GM21528 (cell line): ENCODE results near the gene MRGPRG.
"Not testable (repeated sequence)": the region's sequence is repeated elsewhere in the genome, so short reads cannot be mapped to it uniquely, and the experiment has no call there.

Experiments
- ATAC-seq: cut with Tn5 transposase; IDR thresholded peaks from one replicate; pipeline ENCODE4 v1.9.1; 2021; ENCODE audit warnings: mild to moderate bottlenecking, moderate library complexity; ENCODE audit not compliant: unreplicated experiment, low FRiP score

The MRGPRG gene

DNA sequence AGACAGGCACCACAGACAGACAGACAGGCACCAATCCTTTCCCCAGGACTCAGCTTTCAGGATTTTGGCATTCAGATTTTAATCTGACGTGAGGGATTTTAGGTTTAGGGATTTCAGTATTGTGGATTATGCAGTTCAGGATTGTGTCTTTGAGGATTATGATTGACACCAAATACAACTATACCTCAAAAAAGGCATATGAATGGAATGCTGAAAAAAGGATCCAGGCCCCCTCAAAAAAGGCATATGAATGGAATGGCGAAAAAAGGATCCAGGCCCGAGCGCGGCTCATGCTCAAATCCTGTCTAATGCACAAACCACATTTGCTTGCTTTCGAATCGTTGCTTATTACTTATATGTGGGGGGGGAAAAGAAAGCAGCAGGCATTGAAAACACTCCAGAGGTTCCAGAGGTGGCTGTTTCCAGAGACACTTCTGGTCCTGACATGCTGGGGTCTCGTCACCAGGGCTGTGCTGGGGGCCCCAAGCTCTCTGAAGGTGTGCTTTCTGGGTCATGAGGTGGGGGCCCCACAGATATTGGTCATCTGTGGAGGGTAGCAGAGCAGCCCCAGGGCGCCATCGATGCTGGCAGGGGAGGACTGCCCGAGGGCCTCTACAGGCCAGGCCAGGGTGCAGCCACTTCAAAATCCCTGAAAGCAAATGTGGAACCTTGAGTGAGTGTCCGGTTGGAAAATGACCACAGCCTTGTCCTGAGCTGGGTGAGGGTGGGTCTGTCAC lies 36.7 kb downstream of the MRGPRG start:
- no peak for ATAC-seq

DNA sequence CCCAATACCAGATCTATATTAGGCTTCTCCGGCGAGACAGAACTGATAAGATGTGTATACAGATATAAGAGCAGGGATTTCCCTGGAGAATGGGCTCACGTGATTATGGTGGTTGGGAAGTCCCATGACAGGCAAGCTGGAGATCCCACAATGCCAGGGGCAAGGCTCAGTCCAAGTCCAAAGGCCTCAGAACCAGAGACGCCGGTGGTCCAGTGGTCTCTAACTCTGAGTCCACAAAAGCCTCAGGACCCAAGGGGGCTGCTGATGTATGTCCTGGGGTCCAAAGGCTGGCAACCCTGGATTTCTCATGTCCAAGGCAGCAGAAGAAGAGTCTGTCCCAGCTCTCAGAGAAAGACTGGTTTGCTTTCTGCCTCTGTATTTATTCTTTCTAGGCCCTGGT lies 37.7 kb downstream of the MRGPRG start:
- no peak for ATAC-seq

- ATAC-seq = no peak
Measured at GRCh38 chr11:3178349-3178748, 40.3 kb downstream of the MRGPRG start.

DNA sequence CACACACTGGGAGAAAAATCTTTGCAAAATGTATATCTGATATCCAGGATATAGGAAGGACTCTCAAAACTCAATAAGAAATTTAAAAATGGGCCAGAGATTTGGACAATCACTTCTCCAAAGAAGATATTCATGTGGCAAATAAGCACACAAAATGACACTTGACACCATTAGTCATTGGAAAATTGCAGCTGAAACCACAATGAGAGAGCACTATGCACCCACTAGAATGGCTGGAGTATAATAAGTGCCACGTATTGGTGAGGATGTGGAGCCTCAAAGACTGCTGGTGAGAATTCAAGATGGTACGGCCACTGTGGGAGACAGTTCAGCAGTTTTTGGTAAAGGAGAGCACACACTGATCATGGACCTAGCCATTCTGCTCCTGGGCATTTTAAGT lies 40.7 kb downstream of the MRGPRG start:
- no peak for ATAC-seq

GRCh38 chr11:3176487-3176886 lies 42.1 kb downstream of the MRGPRG start:
- no peak for ATAC-seq

DNA sequence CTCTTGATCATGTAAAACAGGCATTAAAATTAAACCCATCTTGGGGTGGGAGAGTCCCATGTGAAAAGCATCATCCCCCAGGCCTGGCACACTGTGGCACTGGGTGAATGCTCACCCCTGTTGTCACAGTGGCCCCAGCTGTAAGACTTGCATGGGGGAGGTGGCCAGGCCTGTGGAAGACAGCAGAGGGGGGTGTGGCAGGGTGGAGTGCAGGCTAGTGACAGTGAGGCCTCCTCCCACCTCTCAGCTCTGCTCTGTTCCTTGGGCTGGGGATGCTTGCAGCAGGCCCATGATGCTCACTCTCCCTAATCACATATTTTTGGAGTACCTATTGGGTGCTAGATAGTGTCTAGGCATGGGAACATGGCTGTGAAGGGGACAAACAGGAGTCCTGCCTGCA lies 43.4 kb downstream of the MRGPRG start:
- no peak for ATAC-seq

DNA sequence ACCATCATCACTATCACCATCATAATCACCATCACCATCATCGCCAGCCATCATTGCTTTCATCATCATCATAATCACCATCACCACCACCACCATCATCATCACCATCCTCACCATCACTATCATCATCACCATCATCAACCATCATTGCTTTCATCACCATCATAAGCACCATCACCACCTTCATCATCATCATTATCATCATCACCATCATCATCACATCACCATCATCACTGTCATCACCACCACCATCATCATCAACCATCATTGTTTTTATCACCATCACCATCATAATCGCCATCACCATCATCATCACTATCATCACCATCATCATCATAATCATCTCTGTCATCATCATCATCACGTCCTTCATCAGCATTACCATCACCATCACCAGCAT lies 44.2 kb downstream of the MRGPRG start:
- ATAC-seq = no peak

GRCh38 chr11:3173795-3174194 lies 44.8 kb downstream of the MRGPRG start:
- ATAC-seq = no peak

GRCh38 chr11:3171931-3172560 lies 46.6 kb downstream of the MRGPRG start:
- ATAC-seq = no peak

DNA sequence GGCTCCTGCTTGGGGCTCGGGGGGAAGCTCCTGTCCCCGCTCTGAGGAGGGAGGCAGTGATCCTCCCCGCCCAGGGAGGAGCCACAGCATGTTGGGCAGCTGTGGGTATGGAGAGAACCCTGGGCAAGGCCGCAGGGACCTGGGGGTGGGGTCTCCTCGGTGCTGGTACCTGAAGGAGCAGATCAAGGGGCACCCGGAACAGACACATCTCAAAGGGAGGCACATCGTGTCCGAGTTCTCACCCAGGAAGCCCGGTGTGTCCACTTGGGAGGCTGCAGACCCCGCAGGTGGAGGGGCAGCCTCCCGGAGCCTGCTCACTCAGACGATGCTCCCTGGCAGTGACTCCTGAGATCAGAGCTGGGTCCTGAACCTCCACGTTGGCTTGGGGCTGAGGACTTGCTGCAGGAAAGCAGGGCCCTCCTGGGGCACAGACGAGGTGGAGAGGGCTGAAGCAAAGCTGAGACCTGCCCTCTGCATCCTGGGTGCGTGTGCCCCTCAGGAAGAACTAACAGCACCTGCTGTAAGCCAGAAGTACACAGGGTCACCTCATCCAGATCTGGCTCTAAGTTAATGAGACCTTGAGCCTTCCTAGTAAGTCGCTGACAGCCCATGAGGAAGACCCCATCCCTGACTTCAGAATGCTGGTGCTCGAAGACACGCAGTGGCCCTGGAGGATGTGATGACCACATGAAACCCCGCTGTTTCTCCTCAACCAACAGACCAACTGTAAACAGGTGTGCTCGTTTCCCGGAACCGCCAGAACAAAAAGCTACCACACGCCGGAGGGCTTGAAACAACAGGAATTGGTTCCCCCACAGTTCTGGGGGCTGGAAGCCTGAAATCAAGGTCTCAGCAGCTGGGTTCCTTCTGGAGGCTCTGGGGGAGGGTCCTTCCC lies 47.6 kb downstream of the MRGPRG start:
- no peak for ATAC-seq

GRCh38 chr11:3170044-3170755 lies 48.4 kb downstream of the MRGPRG start:
- ATAC-seq = no peak

DNA sequence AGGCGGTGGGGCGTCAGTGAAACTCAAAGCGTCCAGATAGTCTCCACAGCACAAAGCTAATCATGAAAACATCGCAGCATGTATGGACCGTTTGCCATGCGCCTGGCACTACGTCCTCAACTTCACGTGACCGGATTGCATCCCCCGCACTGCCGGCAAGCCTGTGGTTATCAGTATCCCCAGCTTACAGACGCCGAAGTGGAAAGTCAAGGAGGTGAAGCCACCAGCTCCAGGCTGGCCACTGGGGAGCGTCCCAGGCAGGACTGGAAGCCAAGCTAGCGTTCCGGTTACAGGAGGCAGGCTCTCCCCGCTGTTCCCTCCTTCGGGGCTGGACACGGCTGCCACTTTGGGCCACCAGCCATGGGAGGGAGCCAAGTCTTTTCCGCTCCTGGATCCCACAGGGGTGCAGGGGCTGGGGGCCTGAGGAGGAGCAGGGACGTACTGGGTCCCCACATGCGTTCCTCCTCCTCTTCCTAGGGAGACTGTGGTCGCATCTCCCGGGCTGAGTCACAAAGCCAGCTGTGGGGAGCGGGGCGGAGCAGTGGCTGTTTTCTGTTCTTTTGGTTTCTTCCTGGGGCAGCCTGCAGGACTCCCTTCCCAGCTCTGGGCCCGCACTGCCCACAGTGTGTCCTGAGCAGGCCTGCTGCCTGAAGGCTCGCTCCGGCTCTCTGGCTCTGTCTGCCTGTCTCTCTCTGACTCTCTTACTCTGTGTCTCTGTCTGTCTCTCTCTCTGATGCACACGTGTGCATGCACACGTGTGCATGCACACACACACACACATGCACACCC lies 49.2 kb downstream of the MRGPRG start:
- no peak for ATAC-seq

DNA sequence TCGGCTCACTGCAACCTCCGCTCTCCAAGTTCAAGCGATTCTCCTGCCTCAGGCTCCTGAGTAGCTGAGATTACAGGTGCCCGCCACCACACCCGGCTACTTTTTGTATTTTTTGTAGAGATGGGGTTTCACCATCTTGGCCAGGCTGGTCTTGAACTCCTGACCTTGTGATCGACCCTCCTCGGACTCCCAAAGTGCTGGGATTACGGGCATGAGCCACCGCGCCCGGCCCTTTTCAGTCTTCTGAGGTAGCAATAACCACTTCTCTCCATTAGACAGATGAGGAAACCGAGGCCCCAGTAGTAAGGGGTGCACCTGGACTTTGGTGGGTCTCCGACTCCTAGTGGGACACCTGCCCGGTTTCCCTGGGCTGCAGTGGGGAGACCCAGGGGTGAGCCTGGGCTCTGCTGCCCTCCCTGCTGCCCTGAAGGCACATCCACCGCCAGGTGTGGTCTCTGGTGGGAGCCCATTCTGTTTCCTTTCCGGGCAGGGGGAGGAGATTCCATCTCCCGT lies 49.8 kb downstream of the MRGPRG start:
- not testable (repeated sequence) for ATAC-seq
